ENCODE measurements around the gene HSPG2. TPM values are rescaled to one million over a fixed set of nuclear protein-coding genes. Genes with fewer than 3 reads are reported as not detected.
"Not testable (repeated sequence)": the region's sequence is repeated elsewhere in the genome, so short reads cannot be mapped to it uniquely, and the experiment has no call there.

The HSPG2 gene
- total RNA-seq, 2 donors from 2014 or later: 684 to 846 TPM

DNA sequence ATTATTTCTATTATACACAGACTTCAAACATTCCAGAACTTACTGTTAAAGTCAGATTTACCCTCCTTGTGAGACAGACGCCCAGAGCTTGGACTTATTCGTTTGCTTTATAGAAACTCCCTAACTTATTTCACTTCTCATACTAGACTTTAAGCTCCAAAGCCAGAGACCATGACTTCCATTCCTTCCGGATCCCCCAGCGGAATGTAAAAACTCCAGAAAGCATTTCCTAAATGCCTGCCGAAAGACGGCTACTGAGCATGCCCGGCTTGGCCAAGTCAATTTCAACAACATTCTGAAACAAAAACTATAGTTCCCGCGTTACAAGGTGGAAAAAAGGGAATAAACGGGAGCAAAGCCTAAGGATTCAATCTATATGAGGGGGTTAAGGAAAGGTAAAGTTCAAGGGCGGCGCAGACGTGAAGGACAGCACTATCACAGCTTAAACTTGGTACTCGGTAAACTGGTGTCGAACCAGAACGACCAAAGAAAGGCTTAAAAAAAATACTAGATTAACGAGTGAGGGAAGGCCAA is 155.2 kb downstream of the HSPG2 start:
- TF ChIP-seq, protein P1, sequence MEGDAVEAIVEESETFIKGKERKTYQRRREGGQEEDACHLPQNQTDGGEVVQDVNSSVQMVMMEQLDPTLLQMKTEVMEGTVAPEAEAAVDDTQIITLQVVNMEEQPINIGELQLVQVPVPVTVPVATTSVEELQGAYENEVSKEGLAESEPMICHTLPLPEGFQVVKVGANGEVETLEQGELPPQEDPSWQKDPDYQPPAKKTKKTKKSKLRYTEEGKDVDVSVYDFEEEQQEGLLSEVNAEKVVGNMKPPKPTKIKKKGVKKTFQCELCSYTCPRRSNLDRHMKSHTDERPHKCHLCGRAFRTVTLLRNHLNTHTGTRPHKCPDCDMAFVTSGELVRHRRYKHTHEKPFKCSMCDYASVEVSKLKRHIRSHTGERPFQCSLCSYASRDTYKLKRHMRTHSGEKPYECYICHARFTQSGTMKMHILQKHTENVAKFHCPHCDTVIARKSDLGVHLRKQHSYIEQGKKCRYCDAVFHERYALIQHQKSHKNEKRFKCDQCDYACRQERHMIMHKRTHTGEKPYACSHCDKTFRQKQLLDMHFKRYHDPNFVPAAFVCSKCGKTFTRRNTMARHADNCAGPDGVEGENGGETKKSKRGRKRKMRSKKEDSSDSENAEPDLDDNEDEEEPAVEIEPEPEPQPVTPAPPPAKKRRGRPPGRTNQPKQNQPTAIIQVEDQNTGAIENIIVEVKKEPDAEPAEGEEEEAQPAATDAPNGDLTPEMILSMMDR (IDR thresholded peaks at IDR 0.05): no peak
- no peaks in the 10 kb centered on the region for H3K9me3 ChIP-seq
- H3K36me3 ChIP-seq: no peaks in the 10 kb centered on the region
- no peaks in the 10 kb centered on the region for H3K27me3 ChIP-seq (replicated peaks; ENCODE audit: insufficient read depth)
- DNase-seq (ENCODE audit: low spot score) (no peak), ATAC-seq (ENCODE audit: insufficient number of reproducible peaks, low FRiP score, low read depth) (no peak)
- peak overlapping the region; percentile 98 to 99 for H3K27ac ChIP-seq
- peaks cover 5 to 29% of the 10 kb centered on the region in 2 donors for H3K4me1 ChIP-seq (ENCODE audit: control insufficient read depth in 1 of 2, low read depth in 2 of 2)
- peak overlapping the region; percentile 87 for H3K4me3 ChIP-seq

DNA sequence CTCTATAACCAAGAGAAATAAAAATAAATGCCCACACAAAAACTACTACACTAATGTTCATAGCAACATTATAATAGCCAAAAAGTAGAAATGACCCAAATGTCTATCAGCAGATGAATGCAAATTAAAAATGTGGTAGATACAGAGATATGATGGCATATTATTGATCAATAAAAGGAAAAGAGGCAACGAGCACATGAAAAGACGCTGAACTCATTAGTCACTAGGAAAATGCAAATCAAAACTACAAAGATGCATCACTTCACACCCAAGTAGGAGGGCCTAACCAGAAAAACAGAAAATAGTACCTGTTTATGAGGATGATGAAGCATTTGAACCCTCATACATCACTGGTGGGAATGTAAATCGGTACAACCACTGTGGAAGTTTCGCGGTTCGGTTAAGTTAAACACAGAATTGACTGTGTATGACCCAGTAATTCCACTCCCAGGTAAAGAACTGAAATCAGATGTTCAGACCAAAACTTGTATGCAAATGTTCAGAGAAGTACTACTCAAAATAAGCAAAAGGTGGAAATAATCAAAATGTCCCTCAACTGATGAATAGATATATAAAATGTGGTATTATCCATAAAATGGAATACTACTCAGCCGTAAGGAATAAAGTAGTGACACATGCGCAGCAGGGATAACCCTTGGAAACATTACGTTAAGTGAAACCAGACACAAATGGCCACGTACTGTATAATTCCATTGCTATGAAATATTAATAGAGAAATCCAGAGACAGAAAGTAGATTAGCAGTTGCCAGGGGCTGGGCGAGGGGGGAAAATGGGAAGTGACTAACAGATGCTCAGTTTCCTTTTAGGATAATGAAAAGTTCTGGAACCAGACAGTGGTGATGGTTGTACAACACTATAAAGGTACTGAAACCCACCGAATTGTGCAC is 157.2 kb downstream of the HSPG2 start:
- no peak overlapping the region for H3K27ac ChIP-seq
- TF ChIP-seq, protein P1 (IDR thresholded peaks at IDR 0.05): no peak
- peaks cover 5 to 29% of the 10 kb centered on the region in 2 donors for H3K4me1 ChIP-seq (ENCODE audit: control insufficient read depth in 1 of 2, low read depth in 2 of 2)
- H3K4me3 ChIP-seq: no peak overlapping the region
- no peak for DNase-seq (ENCODE audit: low spot score)
- ATAC-seq (ENCODE audit: insufficient number of reproducible peaks, low FRiP score, low read depth): no peak
- H3K27me3 ChIP-seq (replicated peaks; ENCODE audit: insufficient read depth): no peaks in the 10 kb centered on the region
- no peaks in the 10 kb centered on the region for H3K9me3 ChIP-seq
- H3K36me3 ChIP-seq: no peaks in the 10 kb centered on the region

DNA sequence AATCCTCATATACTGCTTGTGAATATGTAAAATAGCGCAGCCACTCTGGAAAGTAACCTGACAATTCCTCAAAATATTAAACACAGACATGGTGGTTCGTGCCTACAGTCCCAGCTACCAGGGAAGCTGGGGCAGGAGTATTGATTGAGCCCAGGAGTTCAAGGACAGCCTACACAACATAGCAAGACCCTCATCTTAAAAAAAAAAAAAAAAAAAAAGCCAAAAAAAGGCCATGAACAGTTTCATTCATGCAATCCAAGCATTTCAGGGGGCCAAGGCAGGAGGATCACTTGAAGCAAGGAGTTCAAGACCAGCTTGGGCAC is 158.7 kb downstream of the HSPG2 start:
- H3K4me3 ChIP-seq: no peak overlapping the region
- H3K27ac ChIP-seq: no peak overlapping the region
- H3K9me3 ChIP-seq: no peaks in the 10 kb centered on the region
- H3K4me1 ChIP-seq (ENCODE audit: control insufficient read depth in 1 of 2, low read depth in 2 of 2): peaks cover 8 to 22% of the 10 kb centered on the region in 2 donors
- ATAC-seq (ENCODE audit: insufficient number of reproducible peaks, low FRiP score, low read depth): no peak
- DNase-seq (ENCODE audit: low spot score): no peak
- TF ChIP-seq, protein P1 (IDR thresholded peaks at IDR 0.05): no peak
- H3K36me3 ChIP-seq: no peaks in the 10 kb centered on the region
- H3K27me3 ChIP-seq (replicated peaks; ENCODE audit: insufficient read depth): no peaks in the 10 kb centered on the region

DNA sequence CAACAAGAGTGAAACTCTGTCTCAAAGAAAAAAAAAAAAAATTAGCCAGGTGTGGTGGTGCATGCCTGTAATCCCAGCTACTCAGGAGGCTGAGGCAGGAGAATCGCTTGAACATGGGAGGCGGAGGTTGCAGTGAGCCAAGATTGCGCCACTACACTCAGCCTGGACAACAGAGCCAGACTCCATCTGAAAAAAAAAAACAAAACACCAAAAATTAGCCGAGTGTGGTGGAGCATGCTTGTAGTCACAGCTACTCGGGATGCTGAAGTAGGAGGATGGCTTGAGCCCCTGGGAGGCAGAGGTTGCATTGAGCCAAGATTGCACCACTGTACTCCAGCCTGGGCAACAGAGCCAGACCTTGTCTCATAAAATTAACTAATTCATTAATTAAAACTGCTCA is 160.2 kb downstream of the HSPG2 start:
- DNase-seq (ENCODE audit: low spot score); H3K9me3 ChIP-seq; H3K36me3 ChIP-seq; H3K4me3 ChIP-seq; ATAC-seq (ENCODE audit: insufficient number of reproducible peaks, low FRiP score, low read depth); H3K27ac ChIP-seq; H3K27me3 ChIP-seq (replicated peaks; ENCODE audit: insufficient read depth): not testable (repeated sequence)
- H3K4me1 ChIP-seq (ENCODE audit: control insufficient read depth in 1 of 2, low read depth in 2 of 2): peaks cover 8 to 21% of the 10 kb centered on the region in 2 donors

DNA sequence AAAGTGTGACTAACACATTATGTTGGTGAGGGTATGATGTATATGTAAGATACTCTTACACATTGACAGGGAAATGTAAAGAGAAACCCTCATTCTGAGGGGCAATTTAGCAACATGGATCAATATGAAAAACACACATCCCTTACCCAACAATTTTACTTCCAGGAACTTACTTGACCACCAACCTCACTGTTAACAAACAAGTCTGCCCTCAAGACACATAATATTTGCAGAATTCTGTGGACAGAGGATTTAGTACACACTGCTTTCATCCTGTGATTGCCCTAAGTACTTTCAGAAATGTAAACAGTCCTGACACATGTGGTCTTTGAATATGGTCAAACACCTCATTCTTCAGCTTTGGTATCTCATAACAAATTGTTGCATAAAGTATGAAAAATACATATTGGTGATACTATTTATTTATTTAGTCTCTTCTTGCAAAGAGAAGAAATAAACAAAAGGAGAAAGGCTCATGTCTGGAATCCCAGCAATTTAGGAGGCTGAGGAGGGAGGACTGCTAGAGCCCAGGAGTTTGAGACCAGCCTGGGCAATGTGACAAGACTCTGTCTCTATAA is 161.0 kb downstream of the HSPG2 start:
- Histone ChIP-seq H3K36me3 (no peaks in the 10 kb centered on the region), H3K9me3 (no peaks in the 10 kb centered on the region), H3K27me3 (replicated peaks; ENCODE audit: insufficient read depth) (no peaks in the 10 kb centered on the region), H3K4me3 (no peak overlapping the region), H3K4me1 (ENCODE audit: control insufficient read depth in 1 of 2, low read depth in 2 of 2) (peaks cover 3 to 12% of the 10 kb centered on the region in 2 donors), H3K27ac (no peak overlapping the region)
- TF ChIP-seq, protein P1 (IDR thresholded peaks at IDR 0.05): no peak
- ATAC-seq (ENCODE audit: insufficient number of reproducible peaks, low FRiP score, low read depth) (no peak), DNase-seq (ENCODE audit: low spot score) (no peak)

Data from thoracic aorta (tissue), 2 donors.